ENCODE data around the gene ABCC12.

DNA sequence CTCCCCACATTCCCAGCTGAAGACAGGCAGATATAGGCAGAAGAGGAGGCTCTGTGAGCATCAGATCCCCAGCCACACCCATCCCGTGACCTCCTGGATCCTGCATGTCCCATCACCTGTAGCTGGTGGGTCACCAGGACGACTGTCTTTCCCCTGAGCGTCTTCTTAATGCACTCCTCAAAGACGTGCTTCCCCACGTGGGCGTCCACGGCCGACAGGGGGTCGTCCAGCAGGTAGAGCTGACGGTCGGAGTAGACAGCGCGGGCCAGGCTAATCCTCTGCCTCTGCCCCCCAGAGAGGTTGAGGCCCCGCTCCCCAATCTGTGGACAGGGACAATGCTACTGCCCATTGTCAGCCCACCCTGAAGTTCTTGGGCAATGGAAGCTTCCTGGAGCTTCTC lies 40.5 kb downstream of the ABCC12 start:
- no peak for TF ChIP-seq POLR2A (IDR thresholded peaks at IDR 0.05)
- TF ChIP-seq, protein P1, sequence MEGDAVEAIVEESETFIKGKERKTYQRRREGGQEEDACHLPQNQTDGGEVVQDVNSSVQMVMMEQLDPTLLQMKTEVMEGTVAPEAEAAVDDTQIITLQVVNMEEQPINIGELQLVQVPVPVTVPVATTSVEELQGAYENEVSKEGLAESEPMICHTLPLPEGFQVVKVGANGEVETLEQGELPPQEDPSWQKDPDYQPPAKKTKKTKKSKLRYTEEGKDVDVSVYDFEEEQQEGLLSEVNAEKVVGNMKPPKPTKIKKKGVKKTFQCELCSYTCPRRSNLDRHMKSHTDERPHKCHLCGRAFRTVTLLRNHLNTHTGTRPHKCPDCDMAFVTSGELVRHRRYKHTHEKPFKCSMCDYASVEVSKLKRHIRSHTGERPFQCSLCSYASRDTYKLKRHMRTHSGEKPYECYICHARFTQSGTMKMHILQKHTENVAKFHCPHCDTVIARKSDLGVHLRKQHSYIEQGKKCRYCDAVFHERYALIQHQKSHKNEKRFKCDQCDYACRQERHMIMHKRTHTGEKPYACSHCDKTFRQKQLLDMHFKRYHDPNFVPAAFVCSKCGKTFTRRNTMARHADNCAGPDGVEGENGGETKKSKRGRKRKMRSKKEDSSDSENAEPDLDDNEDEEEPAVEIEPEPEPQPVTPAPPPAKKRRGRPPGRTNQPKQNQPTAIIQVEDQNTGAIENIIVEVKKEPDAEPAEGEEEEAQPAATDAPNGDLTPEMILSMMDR (IDR thresholded peaks at IDR 0.05), result no peak
